ENCODE results near the gene TCIRG1. TPM values are rescaled to one million over a fixed set of nuclear protein-coding genes. Genes with fewer than 3 reads are reported as not detected.
A peak's percentile ranks its signal among the peaks of the same experiment; 100 is the strongest.

Gene TCIRG1
- total and polyA plus RNA-seq, 7 experiments from 2014 or later = 27.3 to 381 (median 167) TPM

DNA sequence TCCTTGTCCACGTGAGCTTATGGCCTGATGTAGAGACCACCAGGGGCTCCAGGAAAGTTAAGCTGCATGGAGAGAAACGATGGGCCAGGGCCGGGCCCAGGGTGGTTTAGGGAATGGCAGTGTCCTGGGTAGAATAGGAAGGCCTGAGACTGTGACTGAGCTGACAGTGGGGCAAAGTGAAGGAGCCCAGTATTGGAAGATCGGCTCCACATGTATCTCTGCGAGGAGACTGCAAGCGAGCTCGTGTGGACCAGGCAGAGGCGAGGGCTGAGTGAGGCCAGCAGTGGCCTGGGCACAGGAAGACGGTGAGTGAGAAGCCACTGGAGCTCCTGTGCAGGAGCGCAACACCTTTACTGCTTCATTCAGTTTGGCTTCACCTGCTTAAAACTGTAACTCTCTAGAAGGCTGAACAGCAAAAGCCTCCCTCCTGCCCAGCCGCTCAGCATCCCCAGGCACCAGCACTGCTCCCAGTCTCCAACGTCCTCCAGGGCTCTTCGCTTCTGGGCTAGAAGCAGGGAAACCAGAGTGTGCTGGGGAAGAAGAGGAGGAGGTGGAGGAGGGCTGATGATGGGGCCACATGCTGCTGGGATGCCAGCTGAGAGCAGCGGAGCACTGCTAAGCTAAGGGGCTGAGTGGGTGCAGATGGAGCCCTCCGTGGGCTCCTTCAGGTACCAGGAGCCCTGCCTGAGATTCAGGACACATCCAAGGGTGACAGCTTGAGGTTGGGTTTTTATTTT, 13.5 kb downstream of the TCIRG1 start:
- Mint-ChIP-seq H3K27me3 (no peaks in the 10 kb centered on the region), H3K4me3 (no peak overlapping the region), H3K4me1 (peaks cover 0 to 4% (median 0%) of the 10 kb centered on the region in 7 donors), H3K36me3 (peaks cover 0 to 4% (median 0%) of the 10 kb centered on the region in 5 donors), H3K9me3 (no peaks in the 10 kb centered on the region), H3K27ac (peak overlapping the region in 5 of 9 donors; percentile 9 to 80 (median 38))
- no peaks in the 10 kb centered on the region for H3K9me3 ChIP-seq (ENCODE audit: control insufficient read depth in 2 of 3, low read length in 3 of 3)
- peaks cover 0 to 60% (median 13%) of the 10 kb centered on the region in 3 experiments for H3K36me3 ChIP-seq (ENCODE audit: control insufficient read depth in 2 of 3, insufficient read depth in 3 of 3, low read length in 3 of 3)
- H3K4me3 ChIP-seq (ENCODE audit: low read length) = no peak overlapping the region
- H3K4me1 ChIP-seq (ENCODE audit: control insufficient read depth in 2 of 2, insufficient read depth in 2 of 2, low read length in 2 of 2) = no peaks in the 10 kb centered on the region
- no peaks in the 10 kb centered on the region for H3K27me3 ChIP-seq (ENCODE audit: control insufficient read depth in 2 of 2, insufficient read depth in 2 of 2, low read length in 2 of 2)
- no peak for ATAC-seq
- ChIA-PET CTCF (no interaction called here), POLR2A (no interaction called here)
- H3K27ac ChIP-seq (ENCODE audit: low read depth, low read length) = no peak overlapping the region
- DNase-seq = no peak
- intact Hi-C loops (cut with micrococcal nuclease) = no loop called here

DNA sequence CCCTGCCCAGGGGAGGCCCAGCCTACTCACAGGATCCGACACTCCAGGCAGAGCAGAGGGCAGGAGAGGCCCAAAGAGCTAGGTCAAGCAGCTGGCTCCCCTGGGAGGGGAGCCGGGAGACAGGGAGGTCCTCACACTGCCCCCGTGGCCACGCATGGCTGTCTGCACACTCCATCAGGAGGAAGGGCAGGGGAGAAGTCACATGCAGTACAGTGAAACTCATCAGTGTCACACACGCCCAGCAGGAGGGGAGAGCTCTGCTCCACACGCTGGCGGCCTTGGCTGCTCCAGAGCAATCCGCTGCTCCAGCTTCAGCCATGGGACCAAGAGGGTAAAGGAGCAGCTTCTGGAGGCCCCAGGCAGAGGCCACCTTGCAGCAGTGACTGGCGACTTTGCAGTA, 14.3 kb downstream of the TCIRG1 start:
- Histone ChIP-seq H3K4me3 (ENCODE audit: low read length) (no peak overlapping the region), H3K27me3 (ENCODE audit: control insufficient read depth in 2 of 2, insufficient read depth in 2 of 2, low read length in 2 of 2) (no peaks in the 10 kb centered on the region), H3K4me1 (ENCODE audit: control insufficient read depth in 2 of 2, insufficient read depth in 2 of 2, low read length in 2 of 2) (no peaks in the 10 kb centered on the region), H3K27ac (ENCODE audit: low read depth, low read length) (no peak overlapping the region), H3K9me3 (ENCODE audit: control insufficient read depth in 2 of 3, low read length in 3 of 3) (no peaks in the 10 kb centered on the region), H3K36me3 (ENCODE audit: control insufficient read depth in 2 of 3, insufficient read depth in 3 of 3, low read length in 3 of 3) (peaks cover 0 to 52% (median 13%) of the 10 kb centered on the region in 3 experiments)
- Mint-ChIP-seq H3K36me3 (peaks cover 0 to 4% (median 0%) of the 10 kb centered on the region in 5 donors), H3K27ac (peak overlapping the region in 3 of 9 donors; percentile 9 to 80 (median 73)), H3K4me1 (peaks cover 0 to 4% (median 0%) of the 10 kb centered on the region in 7 donors), H3K9me3 (no peaks in the 10 kb centered on the region), H3K4me3 (no peak overlapping the region), H3K27me3 (no peaks in the 10 kb centered on the region)
- no peak for DNase-seq
- intact Hi-C loops (cut with micrococcal nuclease) = no loop called here
- no peak for ATAC-seq
- ChIA-PET POLR2A (no interaction called here), CTCF (no interaction called here)

DNA sequence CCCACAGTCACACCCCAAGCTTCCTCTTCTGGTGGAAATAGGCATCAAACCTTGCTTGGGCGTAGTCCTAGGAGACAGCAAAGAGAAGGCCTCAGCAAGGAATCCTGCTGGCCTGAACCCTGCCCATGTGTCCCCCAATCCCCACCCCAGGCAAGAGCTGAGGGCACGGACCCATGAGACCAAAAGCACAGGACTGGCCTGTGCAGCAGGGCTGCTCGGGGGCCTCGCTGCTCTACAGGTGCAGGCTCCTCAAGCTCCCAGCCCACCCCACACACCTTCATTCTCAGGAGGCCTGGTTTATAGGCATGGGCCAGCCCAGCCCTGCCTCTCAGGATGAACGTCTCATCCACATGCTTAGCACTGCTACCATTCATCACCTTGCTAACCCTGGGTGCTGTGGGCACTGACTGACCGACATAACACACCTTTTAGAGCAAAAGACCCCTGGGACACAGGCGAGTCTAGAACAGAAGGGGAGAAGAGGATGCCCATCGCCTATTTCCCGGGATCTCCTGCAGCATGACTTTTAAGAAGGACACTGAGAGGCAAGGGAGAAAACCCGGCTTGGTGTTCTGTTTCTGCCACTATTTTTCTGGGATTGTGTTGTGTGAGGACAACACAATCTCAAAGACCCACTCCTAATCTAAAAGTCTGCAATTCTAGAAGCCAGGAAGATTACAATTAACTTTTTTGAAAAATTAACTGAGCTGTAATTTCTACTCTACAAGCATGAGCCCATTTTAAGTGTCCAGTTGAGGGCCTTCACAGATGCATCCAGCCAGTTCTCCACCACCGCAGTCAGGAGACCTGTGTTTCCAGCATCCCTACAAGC, 15.4 kb downstream of the TCIRG1 start:
- H3K27ac ChIP-seq (ENCODE audit: low read depth, low read length) = no peak overlapping the region
- no peaks in the 10 kb centered on the region for H3K27me3 Mint-ChIP-seq
- peaks cover 0 to 42% (median 13%) of the 10 kb centered on the region in 3 experiments for H3K36me3 ChIP-seq (ENCODE audit: control insufficient read depth in 2 of 3, insufficient read depth in 3 of 3, low read length in 3 of 3)
- H3K27ac Mint-ChIP-seq = peak overlapping the region in 6 of 9 donors; percentile 19 to 73 (median 50)
- intact Hi-C loops (cut with micrococcal nuclease) = no loop called here
- no peaks in the 10 kb centered on the region for H3K9me3 ChIP-seq (ENCODE audit: control insufficient read depth in 2 of 3, low read length in 3 of 3)
- ChIA-PET CTCF (no interaction called here), POLR2A (no interaction called here)
- no peaks in the 10 kb centered on the region for H3K9me3 Mint-ChIP-seq
- H3K36me3 Mint-ChIP-seq = peaks cover 0 to 4% (median 0%) of the 10 kb centered on the region in 5 donors
- no peak for DNase-seq
- ATAC-seq = no peak
- H3K27me3 ChIP-seq (ENCODE audit: control insufficient read depth in 2 of 2, insufficient read depth in 2 of 2, low read length in 2 of 2) = no peaks in the 10 kb centered on the region
- peaks cover 0 to 4% (median 0%) of the 10 kb centered on the region in 7 donors for H3K4me1 Mint-ChIP-seq
- no peaks in the 10 kb centered on the region for H3K4me1 ChIP-seq (ENCODE audit: control insufficient read depth in 2 of 2, insufficient read depth in 2 of 2, low read length in 2 of 2)
- H3K4me3 Mint-ChIP-seq = no peak overlapping the region
- H3K4me3 ChIP-seq (ENCODE audit: low read length) = no peak overlapping the region

DNA sequence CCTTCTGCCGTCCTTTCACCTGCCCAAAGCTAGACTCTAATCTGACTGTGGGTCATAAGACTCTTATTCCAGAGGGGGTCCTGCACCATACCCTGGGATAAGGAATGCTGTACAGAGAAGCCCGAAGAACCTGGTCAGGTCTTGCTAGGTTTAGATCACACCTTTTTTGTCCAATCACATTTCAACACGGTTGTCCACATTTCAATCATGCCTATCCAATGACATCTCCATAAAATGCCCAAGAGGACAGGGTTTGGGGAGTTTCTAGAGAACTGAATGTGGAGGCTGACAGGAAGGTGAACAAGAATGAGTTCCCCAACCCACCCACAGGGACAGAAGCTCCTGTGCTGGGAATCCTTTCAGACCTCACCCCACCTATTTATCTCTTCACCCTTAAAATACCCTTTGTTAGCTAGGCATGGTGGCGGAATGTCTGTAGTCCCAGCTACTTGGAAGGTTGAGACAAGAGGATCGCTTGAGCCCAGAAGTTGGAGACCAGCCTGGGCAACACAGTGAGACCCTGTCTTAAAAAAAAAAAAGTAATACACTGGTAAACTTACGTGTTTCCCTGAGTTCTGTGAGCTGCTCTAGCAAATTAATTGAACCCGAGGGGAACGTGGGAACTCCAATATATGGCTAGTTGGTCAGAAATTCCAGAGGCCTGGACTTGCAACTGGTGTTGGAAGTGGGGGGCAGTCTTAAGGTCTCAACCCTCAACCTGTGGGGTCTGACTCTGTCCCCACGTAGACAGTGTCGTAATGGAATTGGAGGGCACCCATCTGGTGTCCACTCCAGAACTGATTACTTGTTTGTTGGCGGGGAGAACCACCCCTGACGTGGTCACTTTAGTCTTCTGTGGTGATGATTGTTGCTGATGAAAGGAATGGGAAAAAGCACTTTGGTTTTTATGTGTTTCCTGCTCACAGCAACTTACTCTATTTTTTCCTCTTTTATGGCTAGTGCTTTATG, 17.8 kb downstream of the TCIRG1 start:
- H3K4me1 Mint-ChIP-seq = peaks cover 0 to 4% (median 0%) of the 10 kb centered on the region in 7 donors
- peaks cover 0 to 17% (median 0%) of the 10 kb centered on the region in 3 experiments for H3K36me3 ChIP-seq (ENCODE audit: control insufficient read depth in 2 of 3, insufficient read depth in 3 of 3, low read length in 3 of 3)
- no peaks in the 10 kb centered on the region for H3K9me3 ChIP-seq (ENCODE audit: control insufficient read depth in 2 of 3, low read length in 3 of 3)
- ATAC-seq = no peak
- no peaks in the 10 kb centered on the region for H3K4me1 ChIP-seq (ENCODE audit: control insufficient read depth in 2 of 2, insufficient read depth in 2 of 2, low read length in 2 of 2)
- no peak for DNase-seq
- H3K9me3 Mint-ChIP-seq = no peaks in the 10 kb centered on the region
- H3K4me3 Mint-ChIP-seq = no peak overlapping the region
- CTCF ChIA-PET = no interaction called here
- H3K27ac Mint-ChIP-seq = peak overlapping the region in 2 of 9 donors; percentile 3 to 44
- H3K36me3 Mint-ChIP-seq = peaks cover 0 to 2% (median under 1%) of the 10 kb centered on the region in 5 donors
- H3K27me3 ChIP-seq (ENCODE audit: control insufficient read depth in 2 of 2, insufficient read depth in 2 of 2, low read length in 2 of 2) = no peaks in the 10 kb centered on the region
- H3K4me3 ChIP-seq (ENCODE audit: low read length) = no peak overlapping the region
- POLR2A ChIA-PET = no interaction called here
- intact Hi-C loops (cut with micrococcal nuclease) = no loop called here
- no peaks in the 10 kb centered on the region for H3K27me3 Mint-ChIP-seq
- H3K27ac ChIP-seq (ENCODE audit: low read depth, low read length) = no peak overlapping the region

DNA sequence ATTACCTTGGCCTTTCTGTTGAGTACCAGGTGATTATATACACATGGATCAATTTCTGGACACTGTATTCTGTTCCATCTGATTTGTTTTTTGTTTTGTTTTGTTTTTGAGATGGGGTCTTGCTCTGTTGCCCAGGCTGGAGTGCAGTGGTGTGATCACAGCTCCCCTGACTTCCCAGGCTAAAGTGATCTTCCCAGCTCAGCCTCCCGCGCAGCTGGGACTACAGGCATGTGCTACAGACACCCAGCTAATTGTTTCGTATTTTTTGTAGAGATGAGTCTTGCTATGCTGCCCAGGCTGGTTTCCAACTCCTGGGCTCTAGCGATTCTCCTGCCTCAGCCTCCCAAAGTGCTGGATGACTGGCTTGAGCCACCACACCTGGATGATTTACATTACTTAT, 19.0 kb downstream of the TCIRG1 start:
- Histone ChIP-seq H3K4me3 (ENCODE audit: low read length) (no peak overlapping the region), H3K9me3 (ENCODE audit: control insufficient read depth in 2 of 3, low read length in 3 of 3) (no peaks in the 10 kb centered on the region), H3K4me1 (ENCODE audit: control insufficient read depth in 2 of 2, insufficient read depth in 2 of 2, low read length in 2 of 2) (no peaks in the 10 kb centered on the region), H3K36me3 (ENCODE audit: control insufficient read depth in 2 of 3, insufficient read depth in 3 of 3, low read length in 3 of 3) (peaks cover 0 to 5% (median 0%) of the 10 kb centered on the region in 3 experiments), H3K27ac (ENCODE audit: low read depth, low read length) (no peak overlapping the region), H3K27me3 (ENCODE audit: control insufficient read depth in 2 of 2, insufficient read depth in 2 of 2, low read length in 2 of 2) (no peaks in the 10 kb centered on the region)
- ATAC-seq (no peak), DNase-seq (no peak)
- H3K27ac Mint-ChIP-seq = no peak overlapping the region
- intact Hi-C loops (cut with micrococcal nuclease) = no loop called here
- no peaks in the 10 kb centered on the region for H3K27me3 Mint-ChIP-seq
- peaks cover 0 to 6% (median 2%) of the 10 kb centered on the region in 5 donors for H3K36me3 Mint-ChIP-seq
- no peaks in the 10 kb centered on the region for H3K9me3 Mint-ChIP-seq
- POLR2A ChIA-PET = no interaction called here
- CTCF ChIA-PET = no interaction called here
- peaks cover 0 to 4% (median 0%) of the 10 kb centered on the region in 7 donors for H3K4me1 Mint-ChIP-seq
- no peak overlapping the region for H3K4me3 Mint-ChIP-seq

DNA sequence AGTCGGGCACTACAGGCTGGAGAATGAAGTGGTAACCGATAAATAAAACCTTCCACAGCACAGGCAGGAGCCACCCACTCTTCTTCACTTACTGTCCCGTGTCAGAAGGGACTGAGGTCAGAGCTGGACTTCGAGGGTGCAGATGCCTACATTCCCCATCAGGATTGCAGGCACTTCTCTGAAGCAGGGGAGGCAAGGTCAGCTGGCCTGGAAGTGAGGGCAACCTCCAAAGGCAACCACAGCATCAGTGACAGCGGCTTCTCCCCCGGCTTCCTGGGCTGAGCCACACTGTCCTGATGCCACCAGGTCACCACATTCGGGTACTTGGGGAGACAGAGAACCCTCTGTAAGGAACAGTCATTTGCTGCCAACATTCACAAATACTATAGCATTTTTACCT, 22.7 kb downstream of the TCIRG1 start:
- H3K27me3 ChIP-seq (ENCODE audit: control insufficient read depth in 2 of 2, insufficient read depth in 2 of 2, low read length in 2 of 2) = no peaks in the 10 kb centered on the region
- no peak overlapping the region for H3K4me3 Mint-ChIP-seq
- CTCF ChIA-PET = no interaction called here
- no peak overlapping the region for H3K27ac ChIP-seq (ENCODE audit: low read depth, low read length)
- no peaks in the 10 kb centered on the region for H3K9me3 Mint-ChIP-seq
- peaks cover 2 to 25% (median 6%) of the 10 kb centered on the region in 5 donors for H3K36me3 Mint-ChIP-seq
- POLR2A ChIA-PET = no interaction called here
- H3K27ac Mint-ChIP-seq = no peak overlapping the region
- no peaks in the 10 kb centered on the region for H3K4me1 Mint-ChIP-seq
- DNase-seq (no peak), ATAC-seq (no peak)
- no peaks in the 10 kb centered on the region for H3K4me1 ChIP-seq (ENCODE audit: control insufficient read depth in 2 of 2, insufficient read depth in 2 of 2, low read length in 2 of 2)
- H3K9me3 ChIP-seq (ENCODE audit: control insufficient read depth in 2 of 3, low read length in 3 of 3) = no peaks in the 10 kb centered on the region
- no peak overlapping the region for H3K4me3 ChIP-seq (ENCODE audit: low read length)
- intact Hi-C loops (cut with micrococcal nuclease) = no loop called here
- H3K27me3 Mint-ChIP-seq = no peaks in the 10 kb centered on the region
- H3K36me3 ChIP-seq (ENCODE audit: control insufficient read depth in 2 of 3, insufficient read depth in 3 of 3, low read length in 3 of 3) = peaks cover 0 to 4% (median 0%) of the 10 kb centered on the region in 3 experiments

All from naive thymus-derived CD4-positive, alpha-beta T cell (primary cell).